SK-N-SH (cell line): ENCODE results near the gene IL11RA. TPM values are rescaled to one million over a fixed set of nuclear protein-coding genes. Genes with fewer than 3 reads are reported as not detected.

Experiments
- CTCF ChIA-PET: fragments of 300-600, 350-600 bp; formaldehyde crosslinking; extraction: SDS; loops from one replicate; lab custom pipeline; 2021; lab: Yijun Ruan, JAX
- POLR2A ChIA-PET: fragments of 350-600 bp; sonication (Branson Sonifier 250); formaldehyde crosslinking; extraction: SDS; loops from one replicate; lab custom pipeline; 2020; ENCODE audit warnings: antibody characterized with exemption, inconsistent platforms; lab: Yijun Ruan, JAX
- DNase-seq: peaks from one replicate; pipeline ENCODE4 v3.0.0; 2012
- H2AFZ ChIP-seq: fragments of 200-600 bp; sonication (generic); 2 replicates; pipeline ENCODE4 v1.8.1; 2016; ENCODE audit warnings: antibody characterized with exemption, mild to moderate bottlenecking, low read depth
- H3F3A ChIP-seq: fragments of 200-600 bp; sonication (generic); replicated peaks from 2 replicates; pipeline ENCODE3; 2016; ENCODE audit warnings: antibody characterized with exemption, mild to moderate bottlenecking; ENCODE audit not compliant: insufficient read depth
- H3K27ac ChIP-seq, 2 experiments: fragments of 200-500 bp in 1 of 2; fragments of 200-600 bp in 1 of 2; sonication (Bioruptor generic) in 1 of 2; sonication (generic), shearing (Covaris generic) in 1 of 2; 2 replicates each; pipeline versions ENCODE4 v1.5.1 to v1.6.1; 2014 to 2016; ENCODE audit warnings: low read depth in 2 of 2, inconsistent platforms in 1 of 2, low read length in 1 of 2, mild to moderate bottlenecking in 1 of 2, mixed read lengths in 1 of 2
- H3K27me3 ChIP-seq: fragments of 200-600 bp; sonication (generic), shearing (Covaris generic); 2 replicates; pipeline ENCODE4 v1.6.1; 2016; ENCODE audit warnings: mixed run types; ENCODE audit not compliant: insufficient read depth
- H3K36me3 ChIP-seq, 2 experiments: fragments of 200-500 bp in 1 of 2; fragments of 200-600 bp in 1 of 2; sonication (Bioruptor generic) in 1 of 2; sonication (generic) in 1 of 2; replicated peaks in 1 of 2; 2 replicates each; pipeline versions ENCODE3 to v1.5.1; 2014 to 2016; ENCODE audit warnings: low read length in 1 of 2, mild to moderate bottlenecking in 1 of 2; ENCODE audit not compliant: insufficient read depth in 2 of 2, control insufficient read depth in 1 of 2
- H3K4me1 ChIP-seq, 2 experiments: fragments of 200-500 bp in 1 of 2; fragments of 200-600 bp in 1 of 2; sonication (Bioruptor generic) in 1 of 2; sonication (generic), shearing (Covaris generic) in 1 of 2; 2 replicates each; pipeline versions ENCODE4 v1.5.1 to v1.6.1; 2014 to 2016; ENCODE audit warnings: low read depth in 1 of 2, low read length in 1 of 2, mixed run types in 1 of 2; ENCODE audit not compliant: insufficient read depth in 2 of 2, control insufficient read depth in 1 of 2
- H3K4me2 ChIP-seq: fragments of 200-600 bp; sonication (generic), shearing (Covaris generic); 2 replicates; pipeline ENCODE4 v1.6.1; 2017; ENCODE audit warnings: mixed run types
- H3K4me3 ChIP-seq, 2 experiments: fragments of 200-500 bp in 1 of 2; fragments of 200-600 bp in 1 of 2; sonication (Bioruptor generic) in 1 of 2; sonication (generic), shearing (Covaris generic) in 1 of 2; 2 replicates each; pipeline versions ENCODE4 v1.5.1 to v1.8.1; 2014 to 2016; ENCODE audit warnings: low read depth in 2 of 2, inconsistent platforms in 1 of 2, low read length in 1 of 2, mild to moderate bottlenecking in 1 of 2, mixed read lengths in 1 of 2, moderate library complexity in 1 of 2
- H3K79me2 ChIP-seq: fragments of 200-600 bp; sonication (generic); 2 replicates; pipeline ENCODE4 v1.8.1; 2017; ENCODE audit warnings: mild to moderate bottlenecking; ENCODE audit not compliant: insufficient read depth
- H3K9ac ChIP-seq: fragments of 200-600 bp; sonication (generic); 2 replicates; pipeline ENCODE4 v1.6.1; 2017; ENCODE audit warnings: mixed run types
- H3K9me2 ChIP-seq: fragments of 200-600 bp; sonication (generic); 2 replicates; pipeline ENCODE4 v1.6.1; 2017; ENCODE audit warnings: mixed run types
- H3K9me3 ChIP-seq: fragments of 200-600 bp; sonication (generic); 2 replicates; pipeline ENCODE4 v1.6.1; 2017; ENCODE audit warnings: mixed run types, mild to moderate bottlenecking, moderate library complexity
- H4K20me1 ChIP-seq: fragments of 200-600 bp; sonication (generic); 2 replicates; pipeline ENCODE4 v1.6.1; 2017; ENCODE audit warnings: mild to moderate bottlenecking, mixed run types; ENCODE audit not compliant: insufficient read depth
- CHD2 ChIP-seq: fragments of 150-350 bp; IDR thresholded peaks from 2 replicates; pipeline ENCODE4 v1.6.1; 2018; ENCODE audit warnings: low read length; ENCODE audit not compliant: partially characterized antibody
- CTCF ChIP-seq: fragments of 200-600 bp; sonication (generic); IDR thresholded peaks from 2 replicates; pipeline ENCODE4 v1.6.1; 2017; ENCODE audit warnings: antibody characterized with exemption, mild to moderate bottlenecking, moderate library complexity
- ELF1 ChIP-seq: IDR thresholded peaks from 2 replicates; pipeline ENCODE4 v1.4.0; 2012
- EP300 ChIP-seq, 2 experiments: IDR thresholded peaks; 2 replicates each; pipeline versions ENCODE4 v1.4.0 to v1.6.1; 2012; ENCODE audit warnings: borderline replicate concordance in 1 of 2, low read depth in 1 of 2, low read length in 1 of 2
- EZH2phosphoT487 ChIP-seq: fragments of 200-600 bp; sonication (generic); IDR thresholded peaks from 2 replicates; pipeline ENCODE4 v1.6.1; 2017; ENCODE audit warnings: low read depth, mixed run types, mild to moderate bottlenecking, antibody characterized with exemption, moderate library complexity, borderline replicate concordance
- FOSL2 ChIP-seq: IDR thresholded peaks from 2 replicates; pipeline ENCODE4 v1.4.0; 2012; ENCODE audit warnings: low read depth, mild to moderate bottlenecking, moderate library complexity, borderline replicate concordance
- FOXM1 ChIP-seq: IDR thresholded peaks from 2 replicates; pipeline ENCODE4 v1.4.0; 2012; ENCODE audit warnings: low read depth, mild to moderate bottlenecking
- GABPA ChIP-seq: IDR thresholded peaks from 2 replicates; pipeline ENCODE4 v1.4.0; 2012; ENCODE audit warnings: low read depth, mild to moderate bottlenecking
- JUND ChIP-seq: IDR thresholded peaks from 2 replicates; pipeline ENCODE4 v1.4.0; 2012
- MAX ChIP-seq: IDR thresholded peaks from 2 replicates; pipeline ENCODE4 v1.4.0; 2012; ENCODE audit warnings: low read depth
- MXI1 ChIP-seq: IDR thresholded peaks from 2 replicates; pipeline ENCODE4 v1.6.1; 2012; ENCODE audit warnings: mild to moderate bottlenecking, low read depth, low read length, improper control_type of control experiment
- NFIC ChIP-seq: IDR thresholded peaks from 2 replicates; pipeline ENCODE4 v1.4.0; 2012; ENCODE audit warnings: borderline replicate concordance
- NRF1 ChIP-seq: IDR thresholded peaks from 2 replicates; pipeline ENCODE4 v1.6.1; 2012; ENCODE audit warnings: low read depth, mild to moderate bottlenecking, low read length
- POLR2AphosphoS5 ChIP-seq: IDR thresholded peaks from 2 replicates; pipeline ENCODE4 v1.6.1; 2012; ENCODE audit warnings: low read depth, low read length
- RAD21 ChIP-seq: IDR thresholded peaks from 2 replicates; pipeline ENCODE4 v1.6.1; 2012; ENCODE audit warnings: mild to moderate bottlenecking, low read length
- RCOR1 ChIP-seq: fragments of 150-350 bp; IDR thresholded peaks from 2 replicates; pipeline ENCODE4 v1.6.1; 2017; ENCODE audit warnings: antibody characterized with exemption, low read length
- RFX5 ChIP-seq: IDR thresholded peaks from 2 replicates; pipeline ENCODE4 v1.6.1; 2012; ENCODE audit warnings: mild to moderate bottlenecking, improper control_type of control experiment, low read length
- SIN3A ChIP-seq: IDR thresholded peaks from 2 replicates; pipeline ENCODE4 v1.6.1; 2012; ENCODE audit warnings: low read depth, mild to moderate bottlenecking, low read length, moderate library complexity, borderline replicate concordance
- TCF12 ChIP-seq: IDR thresholded peaks from 2 replicates; pipeline ENCODE4 v1.4.0; 2012
- TEAD4 ChIP-seq: IDR thresholded peaks from 2 replicates; pipeline ENCODE4 v1.4.0; 2012; ENCODE audit warnings: mild to moderate bottlenecking, borderline replicate concordance; ENCODE audit not compliant: insufficient read depth
- WGBS: methylation state at CpG from one replicate; pipeline ENCODE4 v1.1.6; 2017; ENCODE audit warnings: low lambda C conversion rate; 5-methylcytosine and 5-hydroxymethylcytosine counted together
- polyA plus RNA-seq, 3 experiments: library from polyadenylated mRNA; depleted of rRNA; stranded (reverse); fragments of >200 nt; gene quantifications; 2 replicates each; pipeline ENCODE4 v1.2.3, GENCODE V29; 2012

IL11RA gene
- polyA plus RNA-seq, 1 of the 3 experiments (the other 2 are of a cell fraction): 16.5 TPM

GRCh38 chr9:34636791-34637355 lies 15.1 kb upstream of the IL11RA start:
- DNase-seq: no peak
- peak overlapping the region; percentile 67 for H3K9ac ChIP-seq
- no peaks in the 10 kb centered on the region for H3F3A ChIP-seq
- CTCF ChIA-PET: interaction anchor here (0.6 to 12.3 kb wide), 11 partner anchors 12 to 233 kb away, joined by 3 to 256 read pairs (median 7); partner anchors contain the start of genes GALT, IL11RA and RPP25L
- peaks cover 0 to 5% of the 10 kb centered on the region in 2 experiments for H3K36me3 ChIP-seq
- H3K27ac ChIP-seq: peak overlapping the region; percentile 32 to 72; a peak in 3 of 4 replicates
- peaks cover 22% of the 10 kb centered on the region for H3K79me2 ChIP-seq
- H3K9me2 ChIP-seq: no peaks in the 10 kb centered on the region
- no peaks in the 10 kb centered on the region for H3K27me3 ChIP-seq
- H3K4me3 ChIP-seq: peak overlapping the region; percentile 66 to 69
- POLR2A ChIA-PET: interaction anchor here (0.6 to 2.3 kb wide), 8 partner anchors 9 to 585 kb away, joined by 3 to 22 read pairs (median 10); partner anchors contain the start of genes DCTN3 and GALT
- WGBS: 0% methylated on average over 11 of the region's 23 CpGs
- 0 out of 2 replicates have a peak, but pooled peaks cover 3% of the 10 kb centered on the region for H4K20me1 ChIP-seq
- peak overlapping the region; percentile 69 for H2AFZ ChIP-seq
- H3K4me2 ChIP-seq: peak overlapping the region; percentile 98
- TF ChIP-seq MXI1 (peak; percentile 88), MAX (peak; percentile 97), TEAD4 (no peak), TCF12 (no peak), GABPA (no peak), CTCF (no peak), RFX5 (no peak), RAD21 (no peak), EP300 (IDR thresholded peaks at IDR 0.05; ENCODE audit: borderline replicate concordance in 1 of 2, low read depth in 1 of 2, low read length in 1 of 2) (no peak)
- H3K4me1 ChIP-seq: peaks cover 4 to 20% of the 10 kb centered on the region in 2 experiments; a peak in 1 of 4 replicates
- H3K9me3 ChIP-seq: no peaks in the 10 kb centered on the region

GRCh38 chr9:34637356-34638137 lies 14.4 kb upstream of the IL11RA start, which contains the start of gene SIGMAR1:
SIGMAR1 (minus strand) TSS chr9:34637787; CDS start chr9:34637697, 90 bp downstream.
- Histone ChIP-seq H3K9me2 (no peaks in the 10 kb centered on the region), H3K9me3 (no peaks in the 10 kb centered on the region), H4K20me1 (0 out of 2 replicates have a peak, but pooled peaks cover 3% of the 10 kb centered on the region), H3K79me2 (peaks cover 22% of the 10 kb centered on the region), H3K4me1 (peaks cover 4 to 20% of the 10 kb centered on the region in 2 experiments; a peak in 1 of 4 replicates), H3K9ac (peak within 1 kb of the TSS; percentile 67), H2AFZ (peak within 1 kb of the TSS; percentile 90), H3F3A (no peaks in the 10 kb centered on the region), H3K4me2 (peak within 1 kb of the TSS; percentile 98), H3K27me3 (no peaks in the 10 kb centered on the region), H3K4me3 (peak within 1 kb of the TSS; percentile 66 to 69), H3K27ac (peak within 1 kb of the TSS; percentile 32 to 72; a peak in 3 of 4 replicates), H3K36me3 (peaks cover 0 to 5% of the 10 kb centered on the region in 2 experiments)
- ChIA-PET CTCF (interaction anchor here (0.6 to 12.3 kb wide), 11 partner anchors 12 to 262 kb away, joined by 3 to 256 read pairs (median 7); partner anchors contain the start of genes GALT, IL11RA and RPP25L), POLR2A (interaction anchor here (0.6 to 2.3 kb wide), 11 partner anchors 8 to 586 kb away, joined by 3 to 22 read pairs (median 7); partner anchors contain the start of genes ARID3C, DCTN3, GALT and RPP25L)
- DNase-seq: peak; percentile 98
- WGBS: 0% methylated on average over 4 of the region's 74 CpGs
- TF ChIP-seq CHD2 (peak; percentile 16), RCOR1 (no peak), FOXM1 (no peak), JUND (no peak), FOSL2 (no peak), TEAD4 (no peak), CTCF (no peak), RFX5 (no peak), MAX (peak; percentile 32; the same call in 1 of the 2 replicates), RAD21 (no peak), POLR2AphosphoS5 (peak; percentile 55), EZH2phosphoT487 (no peak), NFIC (no peak), ELF1 (peak; percentile 76), SIN3A (no peak), NRF1 (no peak)
